K562 (cell line): ENCODE data around the gene BRINP2. TPM values are rescaled to one million over a fixed set of nuclear protein-coding genes. Genes with fewer than 3 reads are reported as not detected.

Experiments used
- ATAC-seq: fragments of 200-7000 bp; cut with Tn5 transposase; 3 replicates; pipeline ENCODE4 v1.9.1; 2020; ENCODE audit warnings: moderate library complexity
- BruUV-seq: library from RNA; stranded (reverse); fragments of 400-500 nt; replicated peaks from 2 replicates; lab custom pipeline; 2021; lab: Mats Ljungman, UMichigan
- CTCF ChIA-PET: fragments of 300-600 bp; formaldehyde crosslinking; extraction: SDS; loops from one replicate; lab custom pipeline; 2021; ENCODE audit warnings: low intra/inter-chr PET ratio; lab: Yijun Ruan, JAX
- POLR2A ChIA-PET: fragments of 300-600, 350-650 bp; sonication (Branson Sonifier 250); formaldehyde crosslinking; extraction: SDS; loops from one replicate; lab custom pipeline; 2021; ENCODE audit warnings: antibody characterized with exemption, inconsistent platforms; lab: Yijun Ruan, JAX
- DNase-seq, 4 experiments: peaks; one replicate each; pipeline versions ENCODE4 v3.0.0 to v3.0.0-alpha.2; 2011 to 2018; ENCODE audit warnings: low spot score in 3 of 4, mixed read lengths in 3 of 4; ENCODE audit errors: extremely low read depth in 1 of 4
- FAIRE-seq: peaks from 2 replicates; lab custom pipeline; 2011; peaks lifted over from hg19 to GRCh38; lab: Jason Lieb, UNC
- H2AFZ ChIP-seq: 2 replicates; pipeline ENCODE4 v1.6.0; 2011; ENCODE audit warnings: low read depth, low read length, control low read depth, inconsistent platforms
- H3K27ac ChIP-seq: fragments of 200-600 bp; 3 replicates; pipeline ENCODE4 v1.8.0; 2011; ENCODE audit warnings: low read depth, mild to moderate bottlenecking, control low read depth, inconsistent platforms, low read length, moderate library complexity, mixed read lengths; ENCODE audit errors: extremely low read depth
- H3K27me3 ChIP-seq, 2 experiments: fragments of 300-600 bp in 1 of 2; 2 replicates in 1 of 2; 3 replicates in 1 of 2; pipeline versions ENCODE4 v1.6.0 to v1.8.0; 2011; ENCODE audit warnings: inconsistent platforms in 2 of 2, low read length in 2 of 2, mild to moderate bottlenecking in 1 of 2, mixed read lengths in 1 of 2, moderate library complexity in 1 of 2; ENCODE audit not compliant: control insufficient read depth in 2 of 2, insufficient read depth in 2 of 2
- H3K36me3 ChIP-seq: fragments of 300-600 bp; 3 replicates; pipeline ENCODE4 v1.8.0; 2011; ENCODE audit warnings: mild to moderate bottlenecking, low read length, inconsistent platforms; ENCODE audit not compliant: control insufficient read depth, insufficient read depth
- H3K4me1 ChIP-seq, 2 experiments: fragments of 200-600 bp in 1 of 2; replicated peaks in 1 of 2; 2 replicates in 1 of 2; 3 replicates in 1 of 2; pipeline versions ENCODE4 v1.5.1 to v1.8.0; 2011; ENCODE audit warnings: inconsistent platforms in 2 of 2, low read length in 2 of 2, mild to moderate bottlenecking in 1 of 2, mixed read lengths in 1 of 2, moderate library complexity in 1 of 2; ENCODE audit not compliant: control insufficient read depth in 2 of 2, insufficient read depth in 2 of 2
- H3K4me2 ChIP-seq: 2 replicates; pipeline ENCODE4 v1.6.1; 2011; ENCODE audit warnings: low read length, control low read depth, inconsistent platforms, mixed read lengths; ENCODE audit not compliant: insufficient read depth
- H3K4me3 ChIP-seq: fragments of 200-600 bp; sonication (generic), shearing (Covaris generic); 2 replicates; pipeline ENCODE4 v1.5.1; 2016; ENCODE audit warnings: control low read depth, inconsistent platforms
- H3K79me2 ChIP-seq: fragments of 200-600 bp; 3 replicates; pipeline ENCODE4 v1.8.0; 2011; ENCODE audit warnings: low read length, inconsistent platforms; ENCODE audit not compliant: control insufficient read depth, insufficient read depth
- H3K9ac ChIP-seq, 2 experiments: 2 replicates each; pipeline versions ENCODE4 v1.6.0 to v1.6.1; 2011; ENCODE audit warnings: low read depth in 2 of 2, low read length in 2 of 2, control low read depth in 1 of 2, inconsistent platforms in 1 of 2, mild to moderate bottlenecking in 1 of 2, mixed read lengths in 1 of 2; ENCODE audit not compliant: insufficient read depth in 1 of 2
- H3K9me1 ChIP-seq: one replicate; pipeline ENCODE4 v1.6.0; 2011; ENCODE audit warnings: inconsistent platforms, mild to moderate bottlenecking, low read length, moderate library complexity; ENCODE audit not compliant: control insufficient read depth, insufficient read depth
- H3K9me3 ChIP-seq: replicated peaks from 2 replicates; pipeline ENCODE4 v1.5.1; 2011; ENCODE audit warnings: low read depth, low read length, inconsistent platforms; ENCODE audit not compliant: control insufficient read depth, insufficient read depth
- H4K20me1 ChIP-seq: replicated peaks from 2 replicates; pipeline ENCODE4 v1.6.1; 2011; ENCODE audit warnings: low read length, inconsistent platforms, mixed read lengths; ENCODE audit not compliant: control insufficient read depth, insufficient read depth
- BMI1 ChIP-seq: fragments of 150-350 bp; IDR thresholded peaks from 2 replicates; pipeline ENCODE4 v1.6.1; 2014; ENCODE audit warnings: low read length
- BRCA1 ChIP-seq, 2 experiments: fragments of 450-650 bp in 1 of 2; sonication (generic) in 1 of 2; formaldehyde crosslinking in 1 of 2; IDR thresholded peaks; 2 replicates each; pipeline versions ENCODE4 v1.5.0 to v1.6.1; 2017 to 2020; ENCODE audit warnings: mild to moderate bottlenecking in 1 of 2, missing genetic modification reagents in 1 of 2
- CGGBP1 ChIP-seq: fragments of 250-450 bp; sonication (Bioruptor Pico); IDR thresholded peaks from 2 replicates; pipeline ENCODE4 v1.9.0; 2021; ENCODE audit warnings: mild to moderate bottlenecking
- ETV6 ChIP-seq, 3 experiments: fragments of 150-350 bp in 1 of 3; sonication (generic) in 1 of 3; formaldehyde crosslinking in 1 of 3; IDR thresholded peaks; 2 replicates each; pipeline versions ENCODE4 v1.6.1 to v1.8.0; 2014 to 2022; ENCODE audit warnings: borderline replicate concordance in 2 of 3, low read depth in 2 of 3, antibody characterized with exemption in 1 of 3, low read length in 1 of 3, mild to moderate bottlenecking in 1 of 3, missing genetic modification reagents in 1 of 3
- FIP1L1 ChIP-seq: fragments of 200-400 bp; formaldehyde crosslinking; IDR thresholded peaks from 2 replicates; pipeline ENCODE4 v1.6.1; 2018; ENCODE audit warnings: mild to moderate bottlenecking, low read depth, low read length; ENCODE audit not compliant: poor library complexity, severe bottlenecking
- HMGXB4 ChIP-seq: sonication (generic); formaldehyde crosslinking; IDR thresholded peaks from 2 replicates; pipeline ENCODE4 v1.8.1; 2023; ENCODE audit warnings: mild to moderate bottlenecking, missing genetic modification reagents
- KAT8 ChIP-seq: fragments of 450-650 bp; IDR thresholded peaks from 2 replicates; pipeline ENCODE4 v1.6.1; 2016; ENCODE audit warnings: low read depth, mild to moderate bottlenecking
- ZBTB40 ChIP-seq, 2 experiments: fragments of 450-650 bp in 1 of 2; sonication (generic) in 1 of 2; formaldehyde crosslinking in 1 of 2; IDR thresholded peaks; 2 replicates each; pipeline versions ENCODE4 v1.7.1 to v1.9.0; 2016 to 2022; ENCODE audit warnings: inconsistent platforms in 1 of 2, mild to moderate bottlenecking in 1 of 2, missing genetic modification reagents in 1 of 2
- ZFP1 ChIP-seq: fragments of 450-650 bp; formaldehyde crosslinking; IDR thresholded peaks from 2 replicates; pipeline ENCODE4 v1.4.0; 2020; ENCODE audit warnings: mild to moderate bottlenecking, mixed read lengths
- ZFP36 ChIP-seq: fragments of 150-350 bp; IDR thresholded peaks from 2 replicates; pipeline ENCODE4 v1.6.1; 2018; ENCODE audit warnings: low read length, low read depth; ENCODE audit not compliant: partially characterized antibody
- ZSCAN32 ChIP-seq: fragments of 450-650 bp; formaldehyde crosslinking; IDR thresholded peaks from 2 replicates; pipeline ENCODE4 v1.4.0; 2020; ENCODE audit warnings: mild to moderate bottlenecking, moderate library complexity
- WGBS: fragments of 100-300 bp; shearing (Covaris generic); methylation state at CpG from one replicate; pipeline ENCODE4 v1.1.6; 2016; ENCODE audit warnings: low coverage, mixed read lengths; ENCODE audit not compliant: insufficient coverage; ENCODE audit errors: missing lambda C conversion rate; 5-methylcytosine and 5-hydroxymethylcytosine counted together
- in situ Hi-C: fragments of 300-500 bp; cut with MboI; formaldehyde crosslinking; loops from 4 replicates; pipeline ENCODE4 v1.15.0; 2018; ENCODE audit warnings: inconsistent platforms, mixed read lengths
- intact Hi-C: fragments of 100-400 bp; cut with micrococcal nuclease; formaldehyde crosslinking; loops from 2 replicates; pipeline ENCODE4 v1.14.2; 2022
- polyA plus RNA-seq, 8 experiments: library from polyadenylated mRNA; depleted of rRNA in 4 of 8; stranded (reverse) in 5 of 8; unstranded in 3 of 8; fragments of >200 nt; fragmentation: Nextera tagmentation in 2 of 8; fragmentation: Illumina TruSeq in 1 of 8; extraction: Ambion mirVana in 2 of 8; extraction: Trizol in 1 of 8; gene quantifications; 2 replicates each; pipeline versions ENCODE4 v1.2.1 to v1.2.3, GENCODE V29; 2011 to 2014; ENCODE audit warnings: inconsistent platforms in 1 of 8, missing spikeins in 1 of 8
- total RNA-seq, 7 experiments: library from RNA; depleted of rRNA in 6 of 7; stranded (reverse); fragments of >200 nt in 6 of 7; fragmentation: Illumina TruSeq in 2 of 7; extraction: Trizol in 2 of 7; gene quantifications; 2 replicates each; pipeline versions ENCODE4 v1.2.1 to v1.2.3, GENCODE V29; 2011 to 2021; ENCODE audit warnings: low replicate concordance in 1 of 7

The BRINP2 gene
- total and polyA plus RNA-seq, 9 of the 15 experiments (the other 6 are each of a cell fraction or from before 2014, with no cell fraction given), result not detected

- H3K36me3 ChIP-seq, result no peaks in the 10 kb centered on the region
- no TSS peak for BruUV-seq
- ChIA-PET CTCF (no interaction called here), POLR2A (no interaction called here)
- H3K9ac ChIP-seq, result no peak overlapping the region
- no peaks in the 10 kb centered on the region for H3K4me1 ChIP-seq
- no peak overlapping the region for H3K27ac ChIP-seq
- H2AFZ ChIP-seq, result no peak overlapping the region
- no peaks in the 10 kb centered on the region for H3K79me2 ChIP-seq
- no peaks in the 10 kb centered on the region for H3K27me3 ChIP-seq
- no peak overlapping the region for H3K4me3 ChIP-seq
- intact Hi-C loops (no loop called here), in situ Hi-C loops (no loop called here)
- FAIRE-seq, result no peak
- H3K9me1 ChIP-seq, result no peaks in the 10 kb centered on the region
- no peaks in the 10 kb centered on the region; the same call in 1 of the 2 replicates for H3K9me3 ChIP-seq
- WGBS, result 1% methylated on average over 4 of the region's 4 CpGs
- no peak for ATAC-seq
- H4K20me1 ChIP-seq, result no peaks in the 10 kb centered on the region
- no peak for DNase-seq
- H3K4me2 ChIP-seq, result no peak overlapping the region
- TF ChIP-seq KAT8 (no peak), HMGXB4 (CRISPR knock-in tag) (no peak), ETV6 (IDR thresholded peaks at IDR 0.05; ENCODE audit: borderline replicate concordance in 1 of 2, low read depth in 2 of 2, low read length in 1 of 2) (no peak), ETV6 (CRISPR knock-in tag; IDR thresholded peaks at IDR 0.05; ENCODE audit: borderline replicate concordance) (no peak), CGGBP1 (CRISPR knock-in tag) (no peak), BRCA1 (IDR thresholded peaks at IDR 0.05) (no peak), BRCA1 (CRISPR knock-in tag; IDR thresholded peaks at IDR 0.05) (no peak), ZBTB40 (IDR thresholded peaks at IDR 0.05) (no peak), ZBTB40 (CRISPR knock-in tag; IDR thresholded peaks at IDR 0.05) (no peak), ZSCAN32 (CRISPR knock-in tag) (no peak), FIP1L1 (no peak), ZFP36 (no peak), BMI1 (no peak), ZFP1 (no peak)
These were observed 66.2 kb downstream of the BRINP2 start for GRCh38 chr1:177236962-177237361.
